NCI-H345 treated with DMSO at 0.1 percent for 48 hours (cell line): ENCODE data around the gene GSTCD.

Experiments used
- DNase-seq: peaks from one replicate; lab custom pipeline; 2025; ENCODE audit not compliant: unreplicated experiment; lab: John Stamatoyannopoulos, UW

The GSTCD gene

GRCh38 chr4:105871997-105872396 is 163.4 kb downstream of the GSTCD start:
- no peak for DNase-seq

GRCh38 chr4:105875233-105875632 is 166.6 kb downstream of the GSTCD start:
- DNase-seq, result no peak

- no peak for DNase-seq
These were observed 170.1 kb downstream of the GSTCD start for GRCh38 chr4:105878668-105879067.

GRCh38 chr4:105887508-105887907 is 178.9 kb downstream of the GSTCD start:
- DNase-seq, result no peak

- DNase-seq, result peak; percentile 55
These were observed 186.3 kb downstream of the GSTCD start, which contains the start of gene NPNT for GRCh38 chr4:105894660-105895582. Gene NPNT, plus strand, starts transcription at chr4:105895471. Its CDS starts 182 bp downstream, at chr4:105895653.

- no peak for DNase-seq
These were observed 187.2 kb downstream of the GSTCD start for GRCh38 chr4:105895583-105896460.

- DNase-seq, result no peak
These were observed 187.9 kb downstream of the GSTCD start for GRCh38 chr4:105896461-105896942.
